ENCODE results near the gene TXNRD3.
"Not testable (repeated sequence)": the region's sequence is repeated elsewhere in the genome, so short reads cannot be mapped to it uniquely, and the experiment has no call there.

The TXNRD3 gene

DNA sequence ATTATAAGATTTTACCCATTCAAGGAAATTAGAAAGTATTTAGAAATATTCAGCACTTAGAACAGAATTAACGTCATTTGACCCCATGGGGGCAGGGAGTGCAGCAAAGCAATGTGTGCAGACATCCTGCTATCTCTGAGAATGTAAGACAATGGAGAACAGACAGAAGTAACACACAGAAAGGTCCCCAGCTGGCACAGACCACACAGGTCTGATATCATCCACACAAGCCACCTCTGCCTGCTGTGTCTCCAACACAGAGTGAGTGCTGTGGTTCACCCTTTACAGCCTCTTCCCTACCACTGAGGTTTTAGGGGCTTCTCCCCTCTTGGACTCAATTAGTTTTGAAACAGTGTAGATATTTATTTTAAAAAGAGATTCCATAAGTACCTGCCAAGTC is 16.1 kb downstream of the TXNRD3 start:
- no peak for DNase-seq

DNA sequence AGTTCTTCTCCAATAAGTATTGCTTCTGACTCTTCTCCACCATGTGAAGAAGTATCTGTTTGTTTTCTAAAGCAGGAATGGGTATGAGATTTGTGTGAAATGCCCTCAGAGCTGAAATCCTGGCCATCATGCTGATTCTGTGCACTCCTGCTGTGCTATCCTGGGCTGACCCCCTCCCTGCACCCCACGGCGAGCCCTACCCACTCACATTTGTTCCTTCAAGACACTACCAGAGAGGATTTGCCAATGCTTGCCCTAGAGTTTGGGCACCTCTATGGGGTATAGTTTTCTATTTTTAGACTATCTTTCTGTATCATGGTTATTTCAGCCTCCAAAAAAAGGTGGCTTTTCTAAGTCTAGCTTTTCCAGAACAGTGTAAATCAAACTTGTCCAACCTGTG is 18.5 kb downstream of the TXNRD3 start:
- DNase-seq = no peak

GRCh38 chr3:126634803-126635202 is 20.1 kb downstream of the TXNRD3 start:
- no peak for DNase-seq

DNA sequence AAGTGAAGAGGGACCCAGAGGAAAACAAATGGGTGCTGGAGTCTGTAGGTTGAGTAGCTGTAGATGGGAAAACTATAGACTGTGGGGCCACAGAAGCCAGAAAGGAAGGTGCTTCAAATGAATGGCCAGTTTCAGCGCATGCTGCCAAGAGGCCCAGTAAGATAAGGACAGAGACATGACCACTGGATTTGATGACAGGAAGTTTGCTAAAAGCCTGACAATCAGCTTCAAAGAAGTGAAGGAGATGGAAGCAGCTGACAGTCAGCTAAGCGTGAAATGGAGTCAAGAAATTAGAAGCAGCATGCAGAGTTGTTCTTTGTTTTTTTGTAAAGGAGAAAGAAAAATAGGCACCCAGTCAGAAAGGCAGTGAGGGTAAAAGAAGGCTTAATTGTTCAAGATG is 24.9 kb downstream of the TXNRD3 start:
- DNase-seq = no peak

- not testable (repeated sequence) for DNase-seq
Measured at GRCh38 chr3:126625735-126626134, 29.2 kb downstream of the TXNRD3 start.

GRCh38 chr3:126622694-126623093 is 32.2 kb downstream of the TXNRD3 start:
- no peak for DNase-seq

DNA sequence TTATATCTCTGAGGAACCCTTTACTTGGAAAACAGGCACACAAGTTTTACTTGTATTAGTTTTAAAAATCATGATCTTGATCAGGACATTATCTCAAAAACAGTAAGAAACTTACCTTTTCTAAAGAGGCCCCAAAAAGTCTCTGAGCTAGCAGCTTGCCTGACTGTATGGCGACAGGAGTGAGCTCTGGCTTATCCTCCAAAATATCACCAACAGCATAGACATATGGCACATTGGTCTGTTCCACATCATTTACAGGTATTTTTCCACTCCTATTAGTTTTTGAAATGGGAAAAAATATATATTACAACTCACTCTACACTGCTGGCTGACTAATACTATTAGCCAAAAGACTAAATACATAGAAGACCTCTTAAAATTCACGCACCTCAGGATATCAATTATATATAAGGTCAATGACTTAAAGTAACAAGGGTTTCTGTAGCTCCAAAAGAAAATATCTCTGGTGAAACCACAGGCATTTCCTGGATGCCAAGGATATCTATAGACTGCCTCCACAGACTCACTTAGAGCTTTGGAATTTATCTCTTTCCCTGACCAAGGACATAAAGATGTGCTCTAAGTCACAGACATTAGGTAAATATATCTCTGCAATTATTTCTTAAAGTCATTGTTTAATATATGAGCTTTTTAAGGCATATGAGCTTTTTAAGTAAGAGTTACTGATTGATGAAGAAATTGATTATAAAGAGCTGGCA is 33.1 kb downstream of the TXNRD3 start:
- DNase-seq = no peak

DNA sequence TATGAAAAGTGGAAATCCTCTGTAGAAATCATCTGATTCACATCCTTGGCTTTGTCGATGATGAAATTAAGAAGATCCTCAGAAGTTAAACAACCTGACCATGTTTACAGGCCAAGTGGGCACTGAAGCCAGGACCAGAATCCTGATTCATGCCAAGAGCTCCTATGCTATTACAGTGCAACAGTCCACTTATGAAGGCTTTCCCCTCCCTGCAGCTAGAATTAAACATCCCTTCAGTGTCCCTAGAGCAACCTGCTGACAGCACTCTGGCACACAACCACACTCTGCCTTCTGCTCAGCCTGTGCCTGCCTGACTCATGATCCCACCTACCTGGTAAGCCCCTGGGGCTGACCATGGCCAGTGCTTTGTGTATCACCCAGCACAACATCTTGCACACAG is 33.8 kb downstream of the TXNRD3 start:
- no peak for DNase-seq

DNA sequence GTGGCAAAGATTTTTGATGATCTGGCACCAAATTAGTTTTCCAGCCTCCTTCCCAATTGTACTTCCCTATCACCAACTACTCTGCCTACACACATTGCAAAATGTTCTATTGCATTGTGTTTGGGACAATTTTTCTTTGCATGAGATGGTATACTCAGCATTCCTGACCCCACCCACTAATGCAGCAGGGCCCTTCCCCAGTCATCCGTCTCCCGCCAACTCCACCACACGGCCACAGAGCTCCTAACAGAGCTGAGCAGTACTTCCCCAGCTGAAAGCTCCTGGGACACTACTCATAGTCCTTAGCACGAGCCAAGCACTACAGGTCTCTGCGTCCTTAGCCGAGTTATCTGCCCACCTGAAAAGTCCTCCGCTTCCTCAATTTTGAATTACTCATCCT is 34.2 kb downstream of the TXNRD3 start:
- no peak for DNase-seq

DNA sequence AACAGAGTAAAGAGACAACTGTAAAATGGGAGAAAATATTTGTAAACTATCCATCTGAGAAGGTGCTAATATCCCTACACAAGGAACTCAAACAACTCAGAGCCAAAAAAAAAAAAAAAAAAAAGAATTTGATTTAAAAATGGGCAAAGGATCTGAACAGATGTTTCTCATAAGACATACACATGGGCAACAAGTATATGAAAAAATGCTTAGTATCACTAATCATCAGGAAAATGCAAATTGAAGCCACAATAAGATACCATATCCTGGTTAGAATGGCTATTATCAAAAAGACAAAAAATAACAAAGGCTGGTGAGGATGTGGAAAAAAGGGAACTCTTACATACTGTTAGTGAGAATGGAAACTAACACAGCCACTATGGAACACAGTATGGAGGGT is 36.2 kb downstream of the TXNRD3 start:
- DNase-seq = no peak

- DNase-seq = no peak
Measured at GRCh38 chr3:126618021-126618420, 36.9 kb downstream of the TXNRD3 start.

DNA sequence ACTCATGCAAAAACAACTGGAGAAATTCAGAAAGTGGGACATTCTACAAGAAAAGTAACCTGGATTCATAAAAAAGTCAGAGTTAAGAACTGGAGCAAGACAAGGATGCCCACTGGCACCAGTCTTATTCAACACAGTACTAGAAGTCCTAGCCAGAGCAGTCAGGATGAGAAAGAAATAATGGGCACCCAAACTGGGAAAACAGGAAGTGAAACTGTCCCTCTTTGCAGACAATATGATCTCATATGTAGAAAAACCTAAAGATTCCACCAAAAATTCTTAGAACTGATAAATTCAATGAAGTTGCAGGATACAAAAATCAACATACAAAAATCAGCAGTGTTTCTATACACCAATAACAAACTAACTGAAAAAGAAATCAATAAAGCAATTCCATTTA is 37.4 kb downstream of the TXNRD3 start:
- no peak for DNase-seq

DNA sequence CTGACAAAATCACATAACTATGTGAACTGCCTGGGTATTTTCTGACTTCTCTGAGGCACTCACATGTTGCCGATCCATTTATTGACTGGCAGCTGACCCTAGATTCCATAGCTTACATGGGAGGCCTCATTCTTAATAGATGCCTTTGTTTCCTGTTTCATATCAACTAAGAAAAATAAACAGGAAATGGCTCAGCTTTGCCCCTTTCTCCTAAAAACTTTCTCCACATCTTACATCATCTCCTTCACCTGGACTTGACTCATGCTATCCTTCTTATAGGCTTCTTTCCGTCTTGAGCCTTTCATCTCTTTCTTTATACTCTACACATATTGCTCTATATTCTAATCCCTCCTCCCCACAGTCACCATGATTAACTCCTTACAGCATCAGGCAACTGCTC is 38.0 kb downstream of the TXNRD3 start:
- DNase-seq = no peak

DNA sequence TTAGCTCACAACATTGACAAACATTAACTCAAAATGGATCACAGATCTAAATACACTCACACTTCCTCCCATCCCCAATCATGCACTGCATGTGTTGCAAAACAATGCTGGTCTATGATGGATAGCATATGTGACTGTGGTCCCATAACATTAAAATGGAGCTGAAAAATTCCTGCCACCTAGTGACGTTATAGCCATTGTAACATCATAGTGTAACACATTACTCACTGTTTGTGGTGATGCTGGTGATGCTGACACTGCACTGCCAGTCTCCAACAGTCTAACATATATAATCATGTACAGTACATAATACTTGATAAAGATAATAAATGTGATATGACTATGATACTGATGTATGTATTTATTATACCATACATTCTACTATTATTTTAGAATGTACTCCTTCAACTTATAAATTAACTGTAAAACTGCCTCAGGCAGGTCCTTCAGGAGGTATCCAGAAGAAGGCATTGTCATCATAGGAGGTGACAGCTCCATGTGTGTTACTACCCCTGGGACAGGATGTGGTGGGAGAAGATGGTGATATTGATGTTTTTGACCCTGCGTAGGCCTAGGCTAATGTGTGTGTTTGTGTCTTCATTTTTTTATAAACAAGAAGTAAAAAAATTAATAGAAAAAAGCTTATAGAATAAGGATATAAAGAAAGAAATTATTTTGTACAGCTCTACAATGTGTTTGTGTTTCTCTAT is 41.3 kb downstream of the TXNRD3 start:
- DNase-seq = no peak

- DNase-seq = no peak
Measured at GRCh38 chr3:126612479-126613205, 42.3 kb downstream of the TXNRD3 start.

GRCh38 chr3:126609909-126610308 is 45.0 kb downstream of the TXNRD3 start:
- DNase-seq = no peak

- no peak for DNase-seq
Measured at GRCh38 chr3:126607214-126607908, 47.6 kb downstream of the TXNRD3 start.

DNA sequence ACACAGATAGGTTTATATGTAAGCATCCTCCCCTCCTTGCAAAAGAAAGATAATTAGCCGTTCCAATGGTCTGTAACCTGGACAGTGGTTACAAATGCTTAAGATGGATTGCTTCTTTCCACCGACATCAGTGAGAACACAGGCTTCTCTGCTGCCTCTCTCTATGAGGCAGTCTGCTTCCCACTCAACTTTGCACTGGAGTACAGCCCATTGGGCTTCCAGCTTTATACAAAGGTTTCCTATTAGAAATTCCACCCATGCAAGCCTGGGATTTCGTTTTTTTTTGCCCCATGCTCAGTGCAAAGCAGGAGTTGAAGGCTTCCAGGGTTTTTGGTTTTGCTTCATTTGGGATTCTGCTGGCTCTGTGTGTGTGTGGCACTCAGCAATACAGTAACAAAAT is 48.9 kb downstream of the TXNRD3 start:
- DNase-seq = no peak

DNA sequence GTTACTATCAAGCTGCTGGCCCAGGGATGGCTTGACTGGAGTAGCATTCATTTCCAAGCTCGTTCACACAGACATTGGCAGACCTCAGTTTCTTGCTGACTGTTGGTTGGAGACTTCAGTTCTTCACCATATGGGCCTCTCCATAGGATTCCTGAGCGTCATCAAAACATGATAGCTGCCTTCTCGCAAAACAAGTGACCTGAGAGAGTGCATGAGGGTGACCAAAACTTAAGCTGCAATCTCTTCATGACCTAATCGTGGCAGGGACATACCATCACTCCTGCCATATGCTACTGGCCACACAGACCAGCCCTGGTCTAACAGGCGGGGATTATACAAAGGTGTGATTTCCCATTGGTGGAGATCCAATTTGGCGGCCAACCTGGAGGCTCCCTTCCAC is 50.2 kb downstream of the TXNRD3 start:
- no peak for DNase-seq

GRCh38 chr3:126599101-126599500 is 55.8 kb downstream of the TXNRD3 start:
- DNase-seq = no peak

GRCh38 chr3:126595479-126595878 is 59.4 kb downstream of the TXNRD3 start:
- DNase-seq = not testable (repeated sequence)

GRCh38 chr3:126591515-126591914 is 63.4 kb downstream of the TXNRD3 start:
- DNase-seq = not testable (repeated sequence)

- no peak for DNase-seq
Measured at GRCh38 chr3:126582311-126582710, 72.6 kb downstream of the TXNRD3 start.
